Liver (tissue), 9 donors: Measurements from ENCODE around the gene NET1. TPM values are rescaled to one million over a fixed set of nuclear protein-coding genes. Genes with fewer than 3 reads are reported as not detected.

Source experiments
- DNase-seq: peaks from one replicate; pipeline ENCODE4 v3.0.0-alpha.2; 2017; ENCODE audit warnings: low spot score
- H3K27ac ChIP-seq, 2 donors: one replicate each; pipeline ENCODE4 v1.7.0; 2013; ENCODE audit warnings: inconsistent platforms in 2 of 2, low read length in 2 of 2, control low read depth in 1 of 2, low read depth in 1 of 2, mild to moderate bottlenecking in 1 of 2
- H3K27me3 ChIP-seq, 4 donors: one replicate each; pipeline versions ENCODE4 v1.6.1 to v1.7.0; 2013; ENCODE audit warnings: low read length in 3 of 4, inconsistent platforms in 1 of 4, mild to moderate bottlenecking in 1 of 4, moderate library complexity in 1 of 4; ENCODE audit not compliant: control insufficient read depth in 4 of 4, insufficient read depth in 4 of 4
- H3K36me3 ChIP-seq, 4 donors: one replicate each; pipeline versions ENCODE4 v1.6.1 to v1.7.0; 2013; ENCODE audit warnings: low read length in 3 of 4, mild to moderate bottlenecking in 3 of 4, low read depth in 1 of 4, moderate library complexity in 1 of 4; ENCODE audit not compliant: control insufficient read depth in 4 of 4, insufficient read depth in 3 of 4
- H3K4me1 ChIP-seq, 4 donors: one replicate each; pipeline versions ENCODE4 v1.6.1 to v1.7.0; 2013; ENCODE audit warnings: low read length in 3 of 4, mild to moderate bottlenecking in 3 of 4, moderate library complexity in 1 of 4; ENCODE audit not compliant: control insufficient read depth in 4 of 4, insufficient read depth in 4 of 4
- H3K4me3 ChIP-seq, 3 donors: one replicate each; pipeline versions ENCODE4 v1.6.1 to v1.7.0; 2013; ENCODE audit warnings: low read length in 3 of 3, control low read depth in 1 of 3, low read depth in 1 of 3, mild to moderate bottlenecking in 1 of 3
- H3K9ac ChIP-seq, 2 donors: one replicate each; pipeline ENCODE4 v1.7.0; 2013; ENCODE audit warnings: low read length in 2 of 2, mild to moderate bottlenecking in 2 of 2, moderate library complexity in 2 of 2, control low read depth in 1 of 2, low read depth in 1 of 2
- H3K9me3 ChIP-seq, 4 donors: one replicate each; pipeline versions ENCODE4 v1.6.1 to v1.7.0; 2013; ENCODE audit warnings: low read length in 3 of 4; ENCODE audit not compliant: control insufficient read depth in 4 of 4
- EGR1 ChIP-seq, 2 donors: IDR thresholded peaks; 2 replicates each; pipeline ENCODE4 v1.6.1; 2016 to 2018; ENCODE audit warnings: antibody characterized with exemption in 2 of 2, low read depth in 2 of 2
- FOXA1 ChIP-seq: IDR thresholded peaks from 2 replicates; pipeline ENCODE4 v1.6.1; 2016; ENCODE audit warnings: antibody characterized with exemption
- FOXA2 ChIP-seq: IDR thresholded peaks from 2 replicates; pipeline ENCODE4 v1.6.1; 2016; ENCODE audit warnings: antibody characterized with exemption
- GABPA ChIP-seq, 2 donors: IDR thresholded peaks in 1 of 2; conservative IDR thresholded peaks in 1 of 2; 2 replicates each; pipeline ENCODE4 v1.6.1; 2016; ENCODE audit warnings: antibody characterized with exemption in 2 of 2, mild to moderate bottlenecking in 1 of 2, moderate library complexity in 1 of 2
- HNF4A ChIP-seq, 2 donors: conservative IDR thresholded peaks; 2 replicates each; pipeline ENCODE4 v1.6.1; 2016; ENCODE audit warnings: antibody characterized with exemption in 2 of 2, mild to moderate bottlenecking in 2 of 2
- HNF4G ChIP-seq: IDR thresholded peaks from 2 replicates; pipeline ENCODE4 v1.6.1; 2016; ENCODE audit warnings: antibody characterized with exemption
- JUND ChIP-seq, 2 donors: IDR thresholded peaks; 2 replicates each; pipeline ENCODE4 v1.6.1; 2016; ENCODE audit warnings: antibody characterized with exemption in 2 of 2
- NR2F2 ChIP-seq: IDR thresholded peaks from 2 replicates; pipeline ENCODE4 v1.6.1; 2016; ENCODE audit warnings: antibody characterized with exemption
- RAD21 ChIP-seq, 2 donors: IDR thresholded peaks; 2 replicates each; pipeline ENCODE4 v1.6.1; 2016; ENCODE audit warnings: antibody characterized with exemption in 2 of 2, mild to moderate bottlenecking in 2 of 2
- RXRA ChIP-seq, 2 donors: IDR thresholded peaks; 2 replicates each; pipeline ENCODE4 v1.6.1; 2017 to 2018; ENCODE audit warnings: antibody characterized with exemption in 2 of 2, mild to moderate bottlenecking in 1 of 2
- SP1 ChIP-seq: IDR thresholded peaks from 2 replicates; pipeline ENCODE4 v1.6.1; 2018; ENCODE audit warnings: antibody characterized with exemption, mild to moderate bottlenecking
- TAF1 ChIP-seq: conservative IDR thresholded peaks from 2 replicates; pipeline ENCODE4 v1.6.1; 2016; ENCODE audit warnings: antibody characterized with exemption, mild to moderate bottlenecking
- YY1 ChIP-seq: IDR thresholded peaks from 2 replicates; pipeline ENCODE4 v1.6.1; 2016; ENCODE audit warnings: antibody characterized with exemption, mild to moderate bottlenecking
- WGBS: extraction: QIAGEN DNeasy Blood & Tissue Kit; methylation state at CpG from one replicate; pipeline ENCODE4 v1.1.7; 2013; 5-methylcytosine and 5-hydroxymethylcytosine counted together
- polyA plus RNA-seq, 2 donors: library from polyadenylated mRNA; stranded (reverse) in 1 of 2; unstranded in 1 of 2; fragments of 200-250 nt in 1 of 2; fragments of >200 nt in 1 of 2; fragmentation: Nextera tagmentation in 1 of 2; extraction: Ambion mirVana in 1 of 2; gene quantifications; one replicate each; pipeline versions ENCODE4 v1.2.1 to v1.2.3, GENCODE V29; 2013 to 2015
- total RNA-seq, 2 donors: library from RNA; depleted of rRNA; stranded (reverse); fragments of >200 nt; gene quantifications; one replicate each; pipeline ENCODE4 v1.2.3, GENCODE V29; 2014
- TF ChIP-seq, protein P1 (sequence below): IDR thresholded peaks from 2 replicates; pipeline ENCODE4 v1.6.1; 2016; ENCODE audit warnings: antibody characterized with exemption, mild to moderate bottlenecking
- TF ChIP-seq, protein P2 (sequence below): IDR thresholded peaks from 2 replicates; pipeline ENCODE4 v1.6.1; 2016; ENCODE audit warnings: antibody characterized with exemption
- TF ChIP-seq, protein P3 (sequence below): fragments of 150-350 bp; IDR thresholded peaks from 2 replicates; pipeline ENCODE4 v1.5.1; 2017; ENCODE audit warnings: improper control_type of control experiment, low read depth, low read length; ENCODE audit not compliant: missing input control
- TF ChIP-seq, protein P4 (sequence below): IDR thresholded peaks from 2 replicates; pipeline ENCODE4 v1.6.1; 2016; ENCODE audit warnings: antibody characterized with exemption
- TF ChIP-seq, protein P5 (sequence below): IDR thresholded peaks from 2 replicates; pipeline ENCODE4 v1.6.1; 2016; ENCODE audit warnings: antibody characterized with exemption
- donor health status: healthy.
- donor health status: healthy.
- donor health status: healthy.
- donor health status: healthy.
- donor health status: healthy.

The NET1 gene
- total and polyA plus RNA-seq, 4 donors = 16.2 to 38.6 (median 25.6) TPM

DNA sequence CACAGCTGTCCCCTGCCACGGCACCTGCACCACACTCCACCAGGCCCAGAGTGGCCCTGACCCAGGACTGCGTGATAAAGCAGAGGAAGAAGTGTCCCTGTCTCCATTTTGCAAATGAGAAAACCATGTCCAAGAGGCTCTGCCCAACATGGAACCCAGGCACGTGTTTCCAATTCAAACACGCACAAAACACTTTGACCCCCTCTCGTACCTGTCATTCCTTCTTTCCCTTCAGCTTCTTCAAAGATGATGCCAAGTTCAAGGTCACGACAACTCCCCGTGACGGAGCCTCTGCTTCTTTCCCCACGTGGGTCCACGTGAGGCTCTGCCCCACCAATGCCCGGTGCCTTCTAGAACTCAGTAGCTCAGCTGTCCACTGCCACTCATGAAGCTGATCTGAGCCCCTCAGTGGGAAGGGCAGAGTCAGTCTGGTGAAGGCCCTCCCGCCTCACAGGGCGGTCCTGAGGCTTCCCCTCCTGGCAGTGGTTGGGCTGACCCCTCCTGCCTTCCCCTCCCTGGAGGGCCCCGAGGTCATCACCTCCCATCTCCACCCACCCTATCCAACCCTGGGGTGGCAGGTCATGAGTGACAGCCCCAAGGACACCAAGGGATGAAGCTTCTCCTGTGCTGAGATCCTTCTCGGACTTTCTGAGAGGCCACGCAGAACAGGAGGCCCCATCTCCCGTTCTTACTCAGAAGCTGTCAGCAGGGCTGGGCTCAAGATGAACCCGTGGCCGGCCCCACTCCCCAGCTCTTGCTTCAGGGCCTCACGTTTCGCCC, 68.0 kb downstream of the NET1 start:
- Histone ChIP-seq H3K4me1 (no peaks in the 10 kb centered on the region), H3K27me3 (no peaks in the 10 kb centered on the region), H3K9me3 (no peaks in the 10 kb centered on the region), H3K4me3 (no peak overlapping the region), H3K9ac (no peak overlapping the region), H3K27ac (no peak overlapping the region), H3K36me3 (no peaks in the 10 kb centered on the region)
- no peak for DNase-seq
- TF ChIP-seq RXRA (IDR thresholded peaks at IDR 0.05) = no peak
- no peak for TF ChIP-seq JUND (IDR thresholded peaks at IDR 0.05)
- TF ChIP-seq HNF4G = no peak
- no peak for TF ChIP-seq HNF4A (conservative IDR thresholded peaks at IDR 0.05)
- no peak for TF ChIP-seq YY1
- TF ChIP-seq, protein P1, sequence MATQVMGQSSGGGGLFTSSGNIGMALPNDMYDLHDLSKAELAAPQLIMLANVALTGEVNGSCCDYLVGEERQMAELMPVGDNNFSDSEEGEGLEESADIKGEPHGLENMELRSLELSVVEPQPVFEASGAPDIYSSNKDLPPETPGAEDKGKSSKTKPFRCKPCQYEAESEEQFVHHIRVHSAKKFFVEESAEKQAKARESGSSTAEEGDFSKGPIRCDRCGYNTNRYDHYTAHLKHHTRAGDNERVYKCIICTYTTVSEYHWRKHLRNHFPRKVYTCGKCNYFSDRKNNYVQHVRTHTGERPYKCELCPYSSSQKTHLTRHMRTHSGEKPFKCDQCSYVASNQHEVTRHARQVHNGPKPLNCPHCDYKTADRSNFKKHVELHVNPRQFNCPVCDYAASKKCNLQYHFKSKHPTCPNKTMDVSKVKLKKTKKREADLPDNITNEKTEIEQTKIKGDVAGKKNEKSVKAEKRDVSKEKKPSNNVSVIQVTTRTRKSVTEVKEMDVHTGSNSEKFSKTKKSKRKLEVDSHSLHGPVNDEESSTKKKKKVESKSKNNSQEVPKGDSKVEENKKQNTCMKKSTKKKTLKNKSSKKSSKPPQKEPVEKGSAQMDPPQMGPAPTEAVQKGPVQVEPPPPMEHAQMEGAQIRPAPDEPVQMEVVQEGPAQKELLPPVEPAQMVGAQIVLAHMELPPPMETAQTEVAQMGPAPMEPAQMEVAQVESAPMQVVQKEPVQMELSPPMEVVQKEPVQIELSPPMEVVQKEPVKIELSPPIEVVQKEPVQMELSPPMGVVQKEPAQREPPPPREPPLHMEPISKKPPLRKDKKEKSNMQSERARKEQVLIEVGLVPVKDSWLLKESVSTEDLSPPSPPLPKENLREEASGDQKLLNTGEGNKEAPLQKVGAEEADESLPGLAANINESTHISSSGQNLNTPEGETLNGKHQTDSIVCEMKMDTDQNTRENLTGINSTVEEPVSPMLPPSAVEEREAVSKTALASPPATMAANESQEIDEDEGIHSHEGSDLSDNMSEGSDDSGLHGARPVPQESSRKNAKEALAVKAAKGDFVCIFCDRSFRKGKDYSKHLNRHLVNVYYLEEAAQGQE = no peak
- TF ChIP-seq, protein P2, sequence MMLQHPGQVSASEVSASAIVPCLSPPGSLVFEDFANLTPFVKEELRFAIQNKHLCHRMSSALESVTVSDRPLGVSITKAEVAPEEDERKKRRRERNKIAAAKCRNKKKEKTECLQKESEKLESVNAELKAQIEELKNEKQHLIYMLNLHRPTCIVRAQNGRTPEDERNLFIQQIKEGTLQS = no peak
- no peak for TF ChIP-seq EGR1 (IDR thresholded peaks at IDR 0.05; ENCODE audit: low read depth in 2 of 2)
- TF ChIP-seq, protein P3, sequence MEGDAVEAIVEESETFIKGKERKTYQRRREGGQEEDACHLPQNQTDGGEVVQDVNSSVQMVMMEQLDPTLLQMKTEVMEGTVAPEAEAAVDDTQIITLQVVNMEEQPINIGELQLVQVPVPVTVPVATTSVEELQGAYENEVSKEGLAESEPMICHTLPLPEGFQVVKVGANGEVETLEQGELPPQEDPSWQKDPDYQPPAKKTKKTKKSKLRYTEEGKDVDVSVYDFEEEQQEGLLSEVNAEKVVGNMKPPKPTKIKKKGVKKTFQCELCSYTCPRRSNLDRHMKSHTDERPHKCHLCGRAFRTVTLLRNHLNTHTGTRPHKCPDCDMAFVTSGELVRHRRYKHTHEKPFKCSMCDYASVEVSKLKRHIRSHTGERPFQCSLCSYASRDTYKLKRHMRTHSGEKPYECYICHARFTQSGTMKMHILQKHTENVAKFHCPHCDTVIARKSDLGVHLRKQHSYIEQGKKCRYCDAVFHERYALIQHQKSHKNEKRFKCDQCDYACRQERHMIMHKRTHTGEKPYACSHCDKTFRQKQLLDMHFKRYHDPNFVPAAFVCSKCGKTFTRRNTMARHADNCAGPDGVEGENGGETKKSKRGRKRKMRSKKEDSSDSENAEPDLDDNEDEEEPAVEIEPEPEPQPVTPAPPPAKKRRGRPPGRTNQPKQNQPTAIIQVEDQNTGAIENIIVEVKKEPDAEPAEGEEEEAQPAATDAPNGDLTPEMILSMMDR = no peak
- no peak for TF ChIP-seq FOXA2
- no peak for TF ChIP-seq GABPA (IDR thresholded peaks at IDR 0.05 in 1 of 2, conservative IDR thresholded peaks at IDR 0.05 in 1 of 2)
- no peak for TF ChIP-seq TAF1
- TF ChIP-seq SP1 = no peak
- TF ChIP-seq, protein P4, sequence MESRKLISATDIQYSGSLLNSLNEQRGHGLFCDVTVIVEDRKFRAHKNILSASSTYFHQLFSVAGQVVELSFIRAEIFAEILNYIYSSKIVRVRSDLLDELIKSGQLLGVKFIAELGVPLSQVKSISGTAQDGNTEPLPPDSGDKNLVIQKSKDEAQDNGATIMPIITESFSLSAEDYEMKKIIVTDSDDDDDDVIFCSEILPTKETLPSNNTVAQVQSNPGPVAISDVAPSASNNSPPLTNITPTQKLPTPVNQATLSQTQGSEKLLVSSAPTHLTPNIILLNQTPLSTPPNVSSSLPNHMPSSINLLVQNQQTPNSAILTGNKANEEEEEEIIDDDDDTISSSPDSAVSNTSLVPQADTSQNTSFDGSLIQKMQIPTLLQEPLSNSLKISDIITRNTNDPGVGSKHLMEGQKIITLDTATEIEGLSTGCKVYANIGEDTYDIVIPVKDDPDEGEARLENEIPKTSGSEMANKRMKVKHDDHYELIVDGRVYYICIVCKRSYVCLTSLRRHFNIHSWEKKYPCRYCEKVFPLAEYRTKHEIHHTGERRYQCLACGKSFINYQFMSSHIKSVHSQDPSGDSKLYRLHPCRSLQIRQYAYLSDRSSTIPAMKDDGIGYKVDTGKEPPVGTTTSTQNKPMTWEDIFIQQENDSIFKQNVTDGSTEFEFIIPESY = no peak
- TF ChIP-seq, protein P5, sequence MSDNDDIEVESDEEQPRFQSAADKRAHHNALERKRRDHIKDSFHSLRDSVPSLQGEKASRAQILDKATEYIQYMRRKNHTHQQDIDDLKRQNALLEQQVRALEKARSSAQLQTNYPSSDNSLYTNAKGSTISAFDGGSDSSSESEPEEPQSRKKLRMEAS = no peak
- TF ChIP-seq FOXA1 = no peak
- TF ChIP-seq RAD21 (IDR thresholded peaks at IDR 0.05) = no peak
- TF ChIP-seq NR2F2 = no peak
- 91% methylated on average over 21 of the region's 21 CpGs for WGBS
